DOHH2 (cell line): ENCODE measurements around the gene KIF1B.

Experiments used
- CTCF ChIP-seq: fragments of 200-600 bp; sonication (generic); IDR thresholded peaks from one replicate; pipeline ENCODE4 v1.5.1; 2014; ENCODE audit warnings: antibody characterized with exemption, mild to moderate bottlenecking, low read depth, low read length; ENCODE audit not compliant: poor library complexity, severe bottlenecking
- EZH2phosphoT487 ChIP-seq: fragments of 200-600 bp; sonication (generic); IDR thresholded peaks from 2 replicates; pipeline ENCODE4 v1.6.1; 2017; ENCODE audit warnings: borderline replicate concordance, mild to moderate bottlenecking, antibody characterized with exemption, low read length, moderate library complexity, mixed read lengths

- TF ChIP-seq CTCF (no peak), EZH2phosphoT487 (no peak)
Observed at GRCh38 chr1:10278880-10279279, 68.5 kb downstream of the KIF1B start.
